Measurements from ENCODE around the gene PROX1. TPM values are rescaled to one million over a fixed set of nuclear protein-coding genes. Genes with fewer than 3 reads are reported as not detected.

The PROX1 gene
- total and polyA plus RNA-seq, 2 of the 8 experiments (the other 6 are each of a cell fraction or from before 2014, with no cell fraction given), result 0.30 to 2.0 TPM

- no peak for TF ChIP-seq POLR2A (IDR thresholded peaks at IDR 0.05; ENCODE audit: control extremely low read depth in 1 of 2, low read depth in 2 of 2, low read length in 2 of 2)
- no peak for TF ChIP-seq TAF7 (optimal IDR thresholded peaks at IDR 0.05; ENCODE audit: borderline replicate concordance, low read depth, low read length)
- no peak for TF ChIP-seq TBP (IDR thresholded peaks at IDR 0.05; ENCODE audit: low read depth, low read length)
- TF ChIP-seq EGR1 (IDR thresholded peaks at IDR 0.05; ENCODE audit: borderline replicate concordance, low read depth, low read length), result no peak
Observed at GRCh38 chr1:213989002-213989855, 1.5 kb downstream of the PROX1 start (continued).
